SK-N-SH (cell line): Measurements from ENCODE around the gene SFI1. TPM values are rescaled to one million over a fixed set of nuclear protein-coding genes. Genes with fewer than 3 reads are reported as not detected.

ENCODE experiments used
- CTCF ChIA-PET: fragments of 300-600, 350-600 bp; formaldehyde crosslinking; extraction: SDS; loops from one replicate; lab custom pipeline; 2021; lab: Yijun Ruan, JAX
- POLR2A ChIA-PET: fragments of 350-600 bp; sonication (Branson Sonifier 250); formaldehyde crosslinking; extraction: SDS; loops from one replicate; lab custom pipeline; 2020; ENCODE audit warnings: antibody characterized with exemption, inconsistent platforms; lab: Yijun Ruan, JAX
- DNase-seq: peaks from one replicate; pipeline ENCODE4 v3.0.0; 2012
- H2AFZ ChIP-seq: fragments of 200-600 bp; sonication (generic); 2 replicates; pipeline ENCODE4 v1.8.1; 2016; ENCODE audit warnings: antibody characterized with exemption, mild to moderate bottlenecking, low read depth
- H3F3A ChIP-seq: fragments of 200-600 bp; sonication (generic); replicated peaks from 2 replicates; pipeline ENCODE3; 2016; ENCODE audit warnings: antibody characterized with exemption, mild to moderate bottlenecking; ENCODE audit not compliant: insufficient read depth
- H3K27ac ChIP-seq, 2 experiments: fragments of 200-500 bp in 1 of 2; fragments of 200-600 bp in 1 of 2; sonication (Bioruptor generic) in 1 of 2; sonication (generic), shearing (Covaris generic) in 1 of 2; 2 replicates each; pipeline versions ENCODE4 v1.5.1 to v1.6.1; 2014 to 2016; ENCODE audit warnings: low read depth in 2 of 2, inconsistent platforms in 1 of 2, low read length in 1 of 2, mild to moderate bottlenecking in 1 of 2, mixed read lengths in 1 of 2
- H3K27me3 ChIP-seq: fragments of 200-600 bp; sonication (generic), shearing (Covaris generic); 2 replicates; pipeline ENCODE4 v1.6.1; 2016; ENCODE audit warnings: mixed run types; ENCODE audit not compliant: insufficient read depth
- H3K36me3 ChIP-seq, 2 experiments: fragments of 200-500 bp in 1 of 2; fragments of 200-600 bp in 1 of 2; sonication (Bioruptor generic) in 1 of 2; sonication (generic) in 1 of 2; replicated peaks in 1 of 2; 2 replicates each; pipeline versions ENCODE3 to v1.5.1; 2014 to 2016; ENCODE audit warnings: low read length in 1 of 2, mild to moderate bottlenecking in 1 of 2; ENCODE audit not compliant: insufficient read depth in 2 of 2, control insufficient read depth in 1 of 2
- H3K4me1 ChIP-seq, 2 experiments: fragments of 200-500 bp in 1 of 2; fragments of 200-600 bp in 1 of 2; sonication (Bioruptor generic) in 1 of 2; sonication (generic), shearing (Covaris generic) in 1 of 2; 2 replicates each; pipeline versions ENCODE4 v1.5.1 to v1.6.1; 2014 to 2016; ENCODE audit warnings: low read depth in 1 of 2, low read length in 1 of 2, mixed run types in 1 of 2; ENCODE audit not compliant: insufficient read depth in 2 of 2, control insufficient read depth in 1 of 2
- H3K4me2 ChIP-seq: fragments of 200-600 bp; sonication (generic), shearing (Covaris generic); 2 replicates; pipeline ENCODE4 v1.6.1; 2017; ENCODE audit warnings: mixed run types
- H3K4me3 ChIP-seq, 2 experiments: fragments of 200-500 bp in 1 of 2; fragments of 200-600 bp in 1 of 2; sonication (Bioruptor generic) in 1 of 2; sonication (generic), shearing (Covaris generic) in 1 of 2; 2 replicates each; pipeline versions ENCODE4 v1.5.1 to v1.8.1; 2014 to 2016; ENCODE audit warnings: low read depth in 2 of 2, inconsistent platforms in 1 of 2, low read length in 1 of 2, mild to moderate bottlenecking in 1 of 2, mixed read lengths in 1 of 2, moderate library complexity in 1 of 2
- H3K79me2 ChIP-seq: fragments of 200-600 bp; sonication (generic); 2 replicates; pipeline ENCODE4 v1.8.1; 2017; ENCODE audit warnings: mild to moderate bottlenecking; ENCODE audit not compliant: insufficient read depth
- H3K9ac ChIP-seq: fragments of 200-600 bp; sonication (generic); 2 replicates; pipeline ENCODE4 v1.6.1; 2017; ENCODE audit warnings: mixed run types
- H3K9me2 ChIP-seq: fragments of 200-600 bp; sonication (generic); 2 replicates; pipeline ENCODE4 v1.6.1; 2017; ENCODE audit warnings: mixed run types
- H3K9me3 ChIP-seq: fragments of 200-600 bp; sonication (generic); 2 replicates; pipeline ENCODE4 v1.6.1; 2017; ENCODE audit warnings: mixed run types, mild to moderate bottlenecking, moderate library complexity
- H4K20me1 ChIP-seq: fragments of 200-600 bp; sonication (generic); 2 replicates; pipeline ENCODE4 v1.6.1; 2017; ENCODE audit warnings: mild to moderate bottlenecking, mixed run types; ENCODE audit not compliant: insufficient read depth
- ELF1 ChIP-seq: IDR thresholded peaks from 2 replicates; pipeline ENCODE4 v1.4.0; 2012
- FOSL2 ChIP-seq: IDR thresholded peaks from 2 replicates; pipeline ENCODE4 v1.4.0; 2012; ENCODE audit warnings: low read depth, mild to moderate bottlenecking, moderate library complexity, borderline replicate concordance
- FOXM1 ChIP-seq: IDR thresholded peaks from 2 replicates; pipeline ENCODE4 v1.4.0; 2012; ENCODE audit warnings: low read depth, mild to moderate bottlenecking
- POLR2AphosphoS5 ChIP-seq: IDR thresholded peaks from 2 replicates; pipeline ENCODE4 v1.6.1; 2012; ENCODE audit warnings: low read depth, low read length
- RFX5 ChIP-seq: IDR thresholded peaks from 2 replicates; pipeline ENCODE4 v1.6.1; 2012; ENCODE audit warnings: mild to moderate bottlenecking, improper control_type of control experiment, low read length
- SIN3A ChIP-seq: IDR thresholded peaks from 2 replicates; pipeline ENCODE4 v1.6.1; 2012; ENCODE audit warnings: low read depth, mild to moderate bottlenecking, low read length, moderate library complexity, borderline replicate concordance
- TAF1 ChIP-seq: IDR thresholded peaks from 2 replicates; pipeline ENCODE4 v1.6.1; 2012; ENCODE audit warnings: low read depth, mild to moderate bottlenecking, low read length, moderate library complexity, borderline replicate concordance
- WGBS: methylation state at CpG from one replicate; pipeline ENCODE4 v1.1.6; 2017; ENCODE audit warnings: low lambda C conversion rate; 5-methylcytosine and 5-hydroxymethylcytosine counted together
- polyA plus RNA-seq, 3 experiments: library from polyadenylated mRNA; depleted of rRNA; stranded (reverse); fragments of >200 nt; gene quantifications; 2 replicates each; pipeline ENCODE4 v1.2.3, GENCODE V29; 2012
- TF ChIP-seq, protein P1 (sequence below): fragments of 150-350 bp; IDR thresholded peaks from 2 replicates; pipeline ENCODE4 v1.6.1; 2016; ENCODE audit warnings: mild to moderate bottlenecking, low read depth, low read length
- TF ChIP-seq, protein P2 (sequence below): fragments of 200-600 bp; sonication (generic); IDR thresholded peaks from 2 replicates; pipeline ENCODE4 v1.6.1; 2017; ENCODE audit warnings: antibody characterized with exemption, mild to moderate bottlenecking, moderate library complexity
- TF ChIP-seq, protein P3 (sequence below): IDR thresholded peaks from 2 replicates; pipeline ENCODE4 v1.4.0; 2012; ENCODE audit warnings: low read depth
- TF ChIP-seq, protein P4 (sequence below): IDR thresholded peaks from 2 replicates; pipeline ENCODE4 v1.4.0; 2012; ENCODE audit warnings: low read depth, borderline replicate concordance

SFI1 gene
- polyA plus RNA-seq, 1 of the 3 experiments (the other 2 are of a cell fraction), result 24.7 TPM

DNA sequence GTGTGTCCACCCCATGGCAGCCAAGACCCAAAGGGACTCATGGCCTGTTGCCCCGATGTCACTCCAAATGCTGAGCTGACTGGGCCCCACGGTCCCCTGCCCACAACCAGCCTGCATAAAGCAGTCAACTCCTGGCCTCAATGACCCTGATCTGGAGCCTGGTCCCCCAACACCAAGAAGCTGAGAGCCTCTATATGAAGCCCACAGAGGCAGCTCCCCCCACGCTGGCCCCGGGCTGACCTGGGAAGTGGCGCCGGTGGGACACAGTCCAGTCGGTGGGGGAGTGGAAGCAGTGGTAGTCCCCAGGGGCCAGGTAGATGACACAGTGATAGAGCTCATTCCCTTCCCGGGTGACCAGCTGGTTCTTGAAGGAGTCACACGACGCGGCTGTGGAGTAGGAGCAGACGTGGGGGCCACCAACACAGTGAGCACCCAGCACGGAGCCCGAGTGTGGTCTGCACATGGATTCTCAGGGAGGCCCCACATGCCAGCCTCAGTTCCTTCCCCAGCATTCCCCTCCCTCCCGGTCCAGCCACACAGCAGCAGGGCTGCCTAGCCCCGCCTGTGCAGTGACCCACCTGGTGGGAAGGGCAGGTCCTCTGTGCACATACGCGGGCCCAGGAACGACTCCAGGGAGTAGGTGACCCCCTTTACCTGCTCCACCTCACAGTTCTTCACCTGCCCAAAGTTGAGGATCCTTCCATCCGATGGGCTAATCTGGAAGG lies 124.6 kb downstream of the SFI1 start:
- no peak overlapping the region for H2AFZ ChIP-seq
- no peak overlapping the region for H3K4me2 ChIP-seq
- peaks cover 32% of the 10 kb centered on the region for H3K79me2 ChIP-seq
- POLR2A ChIA-PET, result no interaction called here
- CTCF ChIA-PET, result interaction anchor here (0.8 to 2.2 kb wide), 4 partner anchors 10 to 64 kb away, joined by 3 to 6 read pairs (median 4); no protein-coding TSS in a partner anchor
- H3K36me3 ChIP-seq, result peaks cover 3 to 59% of the 10 kb centered on the region in 2 experiments
- H3F3A ChIP-seq, result no peaks in the 10 kb centered on the region
- H3K9me3 ChIP-seq, result no peaks in the 10 kb centered on the region
- peaks cover 31% of the 10 kb centered on the region for H4K20me1 ChIP-seq
- H3K9me2 ChIP-seq, result no peaks in the 10 kb centered on the region
- TF ChIP-seq SIN3A, result no peak
- no peak for TF ChIP-seq ELF1
- TF ChIP-seq, protein P1, sequence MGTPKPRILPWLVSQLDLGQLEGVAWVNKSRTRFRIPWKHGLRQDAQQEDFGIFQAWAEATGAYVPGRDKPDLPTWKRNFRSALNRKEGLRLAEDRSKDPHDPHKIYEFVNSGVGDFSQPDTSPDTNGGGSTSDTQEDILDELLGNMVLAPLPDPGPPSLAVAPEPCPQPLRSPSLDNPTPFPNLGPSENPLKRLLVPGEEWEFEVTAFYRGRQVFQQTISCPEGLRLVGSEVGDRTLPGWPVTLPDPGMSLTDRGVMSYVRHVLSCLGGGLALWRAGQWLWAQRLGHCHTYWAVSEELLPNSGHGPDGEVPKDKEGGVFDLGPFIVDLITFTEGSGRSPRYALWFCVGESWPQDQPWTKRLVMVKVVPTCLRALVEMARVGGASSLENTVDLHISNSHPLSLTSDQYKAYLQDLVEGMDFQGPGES, result no peak
- TF ChIP-seq, protein P2, sequence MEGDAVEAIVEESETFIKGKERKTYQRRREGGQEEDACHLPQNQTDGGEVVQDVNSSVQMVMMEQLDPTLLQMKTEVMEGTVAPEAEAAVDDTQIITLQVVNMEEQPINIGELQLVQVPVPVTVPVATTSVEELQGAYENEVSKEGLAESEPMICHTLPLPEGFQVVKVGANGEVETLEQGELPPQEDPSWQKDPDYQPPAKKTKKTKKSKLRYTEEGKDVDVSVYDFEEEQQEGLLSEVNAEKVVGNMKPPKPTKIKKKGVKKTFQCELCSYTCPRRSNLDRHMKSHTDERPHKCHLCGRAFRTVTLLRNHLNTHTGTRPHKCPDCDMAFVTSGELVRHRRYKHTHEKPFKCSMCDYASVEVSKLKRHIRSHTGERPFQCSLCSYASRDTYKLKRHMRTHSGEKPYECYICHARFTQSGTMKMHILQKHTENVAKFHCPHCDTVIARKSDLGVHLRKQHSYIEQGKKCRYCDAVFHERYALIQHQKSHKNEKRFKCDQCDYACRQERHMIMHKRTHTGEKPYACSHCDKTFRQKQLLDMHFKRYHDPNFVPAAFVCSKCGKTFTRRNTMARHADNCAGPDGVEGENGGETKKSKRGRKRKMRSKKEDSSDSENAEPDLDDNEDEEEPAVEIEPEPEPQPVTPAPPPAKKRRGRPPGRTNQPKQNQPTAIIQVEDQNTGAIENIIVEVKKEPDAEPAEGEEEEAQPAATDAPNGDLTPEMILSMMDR, result no peak
- peaks cover 0 to 29% of the 10 kb centered on the region in 2 experiments; a peak in 1 of 4 replicates for H3K4me1 ChIP-seq
- no peak overlapping the region for H3K27ac ChIP-seq
- H3K27me3 ChIP-seq, result no peaks in the 10 kb centered on the region
- 90% methylated on average over 12 of the region's 20 CpGs for WGBS
- H3K9ac ChIP-seq, result no peak overlapping the region
- H3K4me3 ChIP-seq, result no peak overlapping the region
- DNase-seq, result no peak

DNA sequence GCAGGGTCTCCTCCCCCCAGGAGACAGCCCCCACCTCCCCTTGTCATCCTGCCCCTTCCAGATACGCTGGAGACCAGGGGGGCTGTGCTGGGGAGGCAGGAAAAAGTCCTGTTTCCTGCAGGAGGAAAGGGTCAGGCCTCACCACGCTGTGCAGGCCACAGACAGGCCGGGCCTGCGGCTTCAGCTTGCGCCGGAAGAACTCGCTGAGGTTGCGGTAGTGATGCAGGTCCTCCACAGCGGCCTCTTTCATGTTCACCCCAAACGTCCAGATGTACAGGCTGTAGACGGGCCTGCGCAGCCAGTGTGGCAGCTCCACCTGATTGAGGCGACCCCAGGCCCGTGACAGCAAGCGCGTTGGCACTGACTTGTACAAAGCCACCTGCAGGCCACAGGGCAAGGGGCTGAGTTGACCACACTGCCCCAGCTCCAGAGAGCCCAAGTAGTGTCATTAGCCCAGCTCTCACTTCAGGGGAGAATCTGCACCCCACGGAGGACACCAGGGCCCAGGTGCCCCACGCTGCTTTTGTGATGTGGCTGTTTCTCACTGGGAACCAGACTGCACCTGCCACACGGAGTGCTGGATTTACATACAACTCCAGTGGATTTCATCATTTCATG lies 125.3 kb downstream of the SFI1 start:
- H3K4me1 ChIP-seq, result peaks cover 0 to 36% of the 10 kb centered on the region in 2 experiments; a peak in 1 of 4 replicates
- H3F3A ChIP-seq, result no peaks in the 10 kb centered on the region
- H2AFZ ChIP-seq, result no peak overlapping the region
- peaks cover 38% of the 10 kb centered on the region for H4K20me1 ChIP-seq
- ChIA-PET CTCF (interaction anchor here (0.8 kb wide), 1 partner anchor 60 kb away, joined by 3 read pairs; no protein-coding TSS in a partner anchor), POLR2A (no interaction called here)
- peaks cover 3 to 58% of the 10 kb centered on the region in 2 experiments for H3K36me3 ChIP-seq
- TF ChIP-seq FOXM1, result no peak
- TF ChIP-seq FOSL2, result no peak
- TF ChIP-seq, protein P3, sequence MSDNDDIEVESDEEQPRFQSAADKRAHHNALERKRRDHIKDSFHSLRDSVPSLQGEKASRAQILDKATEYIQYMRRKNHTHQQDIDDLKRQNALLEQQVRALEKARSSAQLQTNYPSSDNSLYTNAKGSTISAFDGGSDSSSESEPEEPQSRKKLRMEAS, result no peak
- TF ChIP-seq RFX5, result no peak
- TF ChIP-seq POLR2AphosphoS5, result no peak
- TF ChIP-seq, protein P4, sequence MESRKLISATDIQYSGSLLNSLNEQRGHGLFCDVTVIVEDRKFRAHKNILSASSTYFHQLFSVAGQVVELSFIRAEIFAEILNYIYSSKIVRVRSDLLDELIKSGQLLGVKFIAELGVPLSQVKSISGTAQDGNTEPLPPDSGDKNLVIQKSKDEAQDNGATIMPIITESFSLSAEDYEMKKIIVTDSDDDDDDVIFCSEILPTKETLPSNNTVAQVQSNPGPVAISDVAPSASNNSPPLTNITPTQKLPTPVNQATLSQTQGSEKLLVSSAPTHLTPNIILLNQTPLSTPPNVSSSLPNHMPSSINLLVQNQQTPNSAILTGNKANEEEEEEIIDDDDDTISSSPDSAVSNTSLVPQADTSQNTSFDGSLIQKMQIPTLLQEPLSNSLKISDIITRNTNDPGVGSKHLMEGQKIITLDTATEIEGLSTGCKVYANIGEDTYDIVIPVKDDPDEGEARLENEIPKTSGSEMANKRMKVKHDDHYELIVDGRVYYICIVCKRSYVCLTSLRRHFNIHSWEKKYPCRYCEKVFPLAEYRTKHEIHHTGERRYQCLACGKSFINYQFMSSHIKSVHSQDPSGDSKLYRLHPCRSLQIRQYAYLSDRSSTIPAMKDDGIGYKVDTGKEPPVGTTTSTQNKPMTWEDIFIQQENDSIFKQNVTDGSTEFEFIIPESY, result no peak
- no peak for TF ChIP-seq TAF1
- H3K27me3 ChIP-seq, result no peaks in the 10 kb centered on the region
- H3K9ac ChIP-seq, result no peak overlapping the region
- H3K27ac ChIP-seq, result no peak overlapping the region; a peak in 1 of 4 replicates
- DNase-seq, result no peak
- H3K4me2 ChIP-seq, result no peak overlapping the region
- H3K4me3 ChIP-seq, result no peak overlapping the region
- H3K9me2 ChIP-seq, result no peaks in the 10 kb centered on the region
- H3K79me2 ChIP-seq, result peaks cover 39% of the 10 kb centered on the region
- no peaks in the 10 kb centered on the region for H3K9me3 ChIP-seq
- 94% methylated on average over 13 of the region's 19 CpGs for WGBS
